Colonic mucosa (tissue), 4 donors: ENCODE data around the gene CDRT15. TPM values are rescaled to one million over a fixed set of nuclear protein-coding genes. Genes with fewer than 3 reads are reported as not detected.
A peak's percentile ranks its signal among the peaks of the same experiment; 100 is the strongest.

Experiments used
- DNase-seq: peaks from one replicate; pipeline ENCODE4 v3.0.0-alpha.2; 2020
- H3K27ac ChIP-seq: fragments of 200-600 bp; one replicate; pipeline ENCODE4 v1.8.0; 2021
- H3K27me3 ChIP-seq: fragments of 200-600 bp; one replicate; pipeline ENCODE4 v1.8.0; 2021
- H3K36me3 ChIP-seq: fragments of 200-600 bp; one replicate; pipeline ENCODE4 v1.8.0; 2021
- H3K4me1 ChIP-seq: fragments of 200-600 bp; one replicate; pipeline ENCODE4 v1.8.0; 2021; ENCODE audit warnings: mild to moderate bottlenecking
- H3K4me3 ChIP-seq: fragments of 200-600 bp; one replicate; pipeline ENCODE4 v1.8.0; 2021
- H3K9ac ChIP-seq, 2 donors: one replicate each; pipeline ENCODE4 v1.7.0; 2013; ENCODE audit warnings: control low read depth in 2 of 2, low read depth in 2 of 2, low read length in 2 of 2
- H3K9me3 ChIP-seq: fragments of 200-600 bp; one replicate; pipeline ENCODE4 v1.8.0; 2021
- intact Hi-C: fragments of 100-400 bp; cut with DNase I; formaldehyde crosslinking; loops from one replicate; pipeline ENCODE4 v1.14.1; 2022
- total RNA-seq, 2 donors: library from RNA; stranded (reverse); fragmentation: NEBNext Ultra II Directional in 1 of 2; extraction: Animal tissue kit (Norgen Biotek cat#: 25700) in 1 of 2; gene quantifications; one replicate each; pipeline ENCODE4 v1.2.1, GENCODE V29; 2021
- TF ChIP-seq, protein P1 (sequence below): fragments of 200-600 bp; IDR thresholded peaks from one replicate; pipeline ENCODE4 v1.8.0; 2022; ENCODE audit warnings: antibody characterized with exemption, mild to moderate bottlenecking
- donor health status: healthy.
- donor health status: DM: no; HTN: no; CAD: no.
- donor health status: DM: no; HTN: no; CAD: no.

The CDRT15 gene
- total RNA-seq, 2 donors from 2014 or later, result not detected

DNA sequence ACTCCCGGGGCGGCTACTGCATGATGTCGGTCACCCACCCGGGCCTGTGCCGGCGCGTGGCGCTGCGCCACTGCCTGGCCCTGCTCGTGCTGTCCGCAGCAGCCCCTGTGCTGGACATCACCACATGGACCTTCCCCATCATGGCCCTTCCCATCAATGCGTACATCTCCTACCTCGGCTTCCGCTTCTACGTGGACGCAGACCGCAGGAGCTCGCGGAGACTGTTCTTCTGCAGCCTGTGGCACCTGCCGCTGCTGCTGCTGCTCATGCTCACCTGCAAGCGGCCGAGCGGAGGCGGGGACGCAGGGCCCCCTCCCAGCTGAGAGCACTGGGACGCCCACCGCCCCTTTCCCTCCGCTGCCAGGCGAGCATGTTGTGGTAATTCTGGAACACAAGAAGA, 29.8 kb downstream of the CDRT15 start:
- intact Hi-C loops, result loop anchor here (10.0 kb wide), 1 partner anchor 142 kb away; the partner anchor contains the start of gene COX10
- Histone ChIP-seq H3K9ac (no peak overlapping the region), H3K27ac (no peak overlapping the region), H3K36me3 (no peaks in the 10 kb centered on the region), H3K4me3 (no peak overlapping the region), H3K27me3 (no peaks in the 10 kb centered on the region), H3K9me3 (no peaks in the 10 kb centered on the region), H3K4me1 (no peaks in the 10 kb centered on the region)
- TF ChIP-seq, protein P1, sequence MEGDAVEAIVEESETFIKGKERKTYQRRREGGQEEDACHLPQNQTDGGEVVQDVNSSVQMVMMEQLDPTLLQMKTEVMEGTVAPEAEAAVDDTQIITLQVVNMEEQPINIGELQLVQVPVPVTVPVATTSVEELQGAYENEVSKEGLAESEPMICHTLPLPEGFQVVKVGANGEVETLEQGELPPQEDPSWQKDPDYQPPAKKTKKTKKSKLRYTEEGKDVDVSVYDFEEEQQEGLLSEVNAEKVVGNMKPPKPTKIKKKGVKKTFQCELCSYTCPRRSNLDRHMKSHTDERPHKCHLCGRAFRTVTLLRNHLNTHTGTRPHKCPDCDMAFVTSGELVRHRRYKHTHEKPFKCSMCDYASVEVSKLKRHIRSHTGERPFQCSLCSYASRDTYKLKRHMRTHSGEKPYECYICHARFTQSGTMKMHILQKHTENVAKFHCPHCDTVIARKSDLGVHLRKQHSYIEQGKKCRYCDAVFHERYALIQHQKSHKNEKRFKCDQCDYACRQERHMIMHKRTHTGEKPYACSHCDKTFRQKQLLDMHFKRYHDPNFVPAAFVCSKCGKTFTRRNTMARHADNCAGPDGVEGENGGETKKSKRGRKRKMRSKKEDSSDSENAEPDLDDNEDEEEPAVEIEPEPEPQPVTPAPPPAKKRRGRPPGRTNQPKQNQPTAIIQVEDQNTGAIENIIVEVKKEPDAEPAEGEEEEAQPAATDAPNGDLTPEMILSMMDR, result no peak
- DNase-seq, result no peak

DNA sequence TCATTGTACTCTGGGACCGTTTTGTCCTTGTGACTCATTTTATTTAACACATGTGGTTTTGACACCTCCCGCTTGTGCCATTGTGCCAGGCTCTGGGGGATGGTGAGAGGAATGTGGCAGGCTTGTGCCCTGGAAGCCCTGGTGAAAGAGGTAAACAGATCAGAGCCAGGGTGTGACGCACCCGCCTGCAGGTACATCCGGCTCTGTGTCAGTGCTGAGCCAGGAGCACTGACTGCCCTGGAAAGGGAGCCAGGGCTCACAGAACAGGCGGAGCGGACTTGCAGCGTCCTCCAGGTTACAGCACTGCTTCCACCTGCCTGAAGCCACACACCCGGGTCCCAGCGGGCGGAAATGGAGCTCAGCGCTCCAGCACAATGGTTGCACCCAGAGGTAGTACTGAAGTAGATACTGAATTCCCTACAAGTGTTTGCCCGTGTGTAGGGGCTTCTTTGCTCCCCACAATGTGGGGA, 30.6 kb downstream of the CDRT15 start:
- peak; percentile 79 for DNase-seq
- Histone ChIP-seq H3K27ac (no peak overlapping the region), H3K9me3 (no peaks in the 10 kb centered on the region), H3K36me3 (no peaks in the 10 kb centered on the region), H3K27me3 (no peaks in the 10 kb centered on the region), H3K9ac (peak overlapping the region in 1 of 2 donors; percentile 26), H3K4me1 (no peaks in the 10 kb centered on the region), H3K4me3 (no peak overlapping the region)
- TF ChIP-seq, protein P1, result no peak
- intact Hi-C loops, result loop anchor here (10.0 kb wide), 1 partner anchor 141 kb away; the partner anchor contains the start of gene COX10

DNA sequence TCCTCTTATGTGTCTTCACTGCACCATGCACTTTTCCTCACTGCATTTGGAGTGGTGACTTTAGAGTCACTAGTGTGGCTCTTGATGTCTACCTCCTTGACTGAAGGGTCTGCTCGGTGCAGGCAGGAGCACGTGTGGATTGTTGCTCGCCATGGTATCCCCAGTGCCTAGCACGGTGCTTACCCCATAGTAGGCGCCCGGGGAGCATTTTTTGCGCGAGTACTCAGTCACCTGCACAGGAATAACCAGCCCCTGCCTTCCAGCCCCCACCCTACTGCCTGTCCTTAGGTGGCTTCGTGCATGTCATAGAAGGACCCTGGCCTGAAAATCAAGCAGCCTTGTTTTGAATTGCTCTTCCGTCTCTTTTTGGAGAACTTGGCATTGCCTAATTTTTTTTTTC, 31.3 kb downstream of the CDRT15 start:
- TF ChIP-seq, protein P1, result no peak
- Histone ChIP-seq H3K27me3 (no peaks in the 10 kb centered on the region), H3K36me3 (no peaks in the 10 kb centered on the region), H3K27ac (no peak overlapping the region), H3K9ac (no peak overlapping the region), H3K9me3 (no peaks in the 10 kb centered on the region), H3K4me3 (no peak overlapping the region), H3K4me1 (no peaks in the 10 kb centered on the region)
- intact Hi-C loops, result loop anchor here (10.0 kb wide), 1 partner anchor 141 kb away; the partner anchor contains the start of gene COX10
- DNase-seq, result no peak

DNA sequence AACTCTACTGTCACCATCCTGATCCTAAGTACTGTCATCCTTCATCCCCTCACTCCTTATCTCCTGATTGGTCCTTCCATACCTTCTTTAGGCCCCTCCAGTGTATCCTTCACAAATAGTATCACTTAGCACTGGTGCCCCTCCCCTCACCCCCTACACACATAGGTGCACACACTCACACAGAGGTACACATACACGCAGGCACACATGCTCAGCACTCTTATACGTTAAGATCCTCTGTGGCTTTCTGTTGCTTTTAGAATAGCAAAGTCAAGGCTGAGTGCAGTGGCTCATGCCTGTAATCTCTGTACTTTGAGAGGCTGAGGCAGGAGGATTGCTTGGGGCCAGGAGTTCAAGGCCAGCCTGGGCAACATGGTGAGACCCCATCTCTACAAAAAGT, 32.1 kb downstream of the CDRT15 start:
- DNase-seq, result no peak
- Histone ChIP-seq H3K4me1 (no peaks in the 10 kb centered on the region), H3K4me3 (no peak overlapping the region), H3K27me3 (no peaks in the 10 kb centered on the region), H3K9me3 (no peaks in the 10 kb centered on the region), H3K27ac (no peak overlapping the region), H3K36me3 (no peaks in the 10 kb centered on the region), H3K9ac (no peak overlapping the region)
- TF ChIP-seq, protein P1, result no peak
- intact Hi-C loops, result loop anchor here (10.0 kb wide), 1 partner anchor 140 kb away; the partner anchor contains the start of gene COX10

DNA sequence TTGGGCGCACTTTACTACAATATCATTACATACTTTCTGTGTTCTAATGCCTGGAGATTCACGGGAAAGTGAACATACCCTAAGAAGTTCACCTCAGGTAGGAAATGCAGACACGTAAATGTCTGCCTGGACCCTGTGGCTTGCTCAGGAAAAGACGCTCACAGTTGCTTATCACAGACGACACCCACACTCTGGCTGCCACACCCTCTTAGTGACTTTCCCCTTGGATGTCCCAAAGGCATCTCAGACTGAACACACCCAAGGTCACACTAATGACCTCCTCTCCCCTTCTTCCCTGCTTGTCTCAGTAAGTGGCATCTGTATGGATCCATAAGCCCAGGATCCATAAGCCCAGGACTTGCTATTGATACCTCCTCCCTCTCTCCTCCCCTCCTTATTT, 32.6 kb downstream of the CDRT15 start:
- no peak for DNase-seq
- H3K27ac ChIP-seq, result no peak overlapping the region
- no peak overlapping the region for H3K4me3 ChIP-seq
- H3K4me1 ChIP-seq, result no peaks in the 10 kb centered on the region
- no peaks in the 10 kb centered on the region for H3K27me3 ChIP-seq
- no peaks in the 10 kb centered on the region for H3K9me3 ChIP-seq
- no peak overlapping the region for H3K9ac ChIP-seq
- intact Hi-C loops, result loop anchor here (10.0 kb wide), 1 partner anchor 139 kb away; the partner anchor contains the start of gene COX10
- TF ChIP-seq, protein P1, result no peak
- H3K36me3 ChIP-seq, result no peaks in the 10 kb centered on the region
